AG04449 (cell line): ENCODE data around the gene MARK2.

Experiments
- CTCF ChIA-PET: fragments of 350-600 bp; formaldehyde crosslinking; extraction: SDS; loops from one replicate; lab custom pipeline; 2021; ENCODE audit warnings: antibody characterized with exemption; lab: Yijun Ruan, JAX
- POLR2A ChIA-PET: fragments of 400-600, 350-600 bp; formaldehyde crosslinking; extraction: SDS; loops from one replicate; lab custom pipeline; 2020; ENCODE audit warnings: antibody characterized with exemption, inconsistent platforms; lab: Yijun Ruan, JAX
- DNase-seq: peaks from one replicate; pipeline ENCODE4 v3.0.0-alpha.2; 2010; ENCODE audit warnings: low read depth, low spot score
- H3K4me3 ChIP-seq: 2 replicates; pipeline ENCODE4 v1.5.1; 2011; ENCODE audit warnings: low read depth, mild to moderate bottlenecking, control low read depth, low read length
- TF ChIP-seq, protein P1 (sequence below): IDR thresholded peaks from one replicate; pipeline ENCODE4 v1.5.1; 2011; ENCODE audit warnings: mild to moderate bottlenecking, moderate library complexity, low read length, control low read depth, inconsistent platforms; ENCODE audit not compliant: insufficient read depth; ENCODE audit errors: missing control alignments

MARK2 gene

DNA sequence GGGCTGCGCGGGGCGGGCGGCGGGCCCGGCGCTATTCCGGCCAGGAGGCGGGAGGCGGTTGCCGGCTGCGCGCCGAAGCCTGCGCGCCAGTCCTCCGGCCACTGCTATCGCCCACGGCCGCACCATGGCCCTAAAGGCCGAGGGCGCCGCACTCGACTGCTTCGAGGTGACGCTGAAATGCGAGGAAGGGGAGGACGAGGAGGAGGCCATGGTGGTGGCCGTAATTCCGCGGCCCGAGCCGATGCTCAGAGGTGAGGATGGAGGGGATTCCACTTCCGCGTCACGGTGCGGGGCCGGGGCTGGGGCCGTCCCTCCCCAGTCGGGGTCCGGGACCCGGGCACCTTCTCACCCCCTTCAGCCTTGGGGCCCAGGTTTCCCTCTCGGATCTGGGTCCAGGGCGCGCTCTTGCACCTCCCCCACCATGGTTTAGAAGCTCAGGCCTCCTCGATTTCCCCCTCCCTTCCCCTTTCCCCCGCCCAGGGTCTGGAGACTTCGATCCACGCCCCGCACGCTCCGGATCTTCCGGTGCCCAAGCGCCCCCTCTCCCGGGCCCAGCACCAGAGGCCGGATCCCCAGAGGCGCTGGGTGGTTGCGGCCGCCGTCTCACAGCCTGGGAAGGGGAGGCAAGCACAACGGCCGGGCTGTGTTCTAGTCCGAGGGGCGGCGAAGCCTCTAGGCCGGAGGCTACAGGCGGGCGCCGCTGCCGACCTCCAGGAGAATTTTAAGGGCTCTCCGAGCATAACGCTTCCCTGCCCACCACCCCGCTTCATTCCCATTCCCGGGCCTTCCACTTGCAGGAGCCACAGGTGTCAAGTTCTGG is 25.1 kb upstream of the MARK2 start:
- TF ChIP-seq, protein P1, sequence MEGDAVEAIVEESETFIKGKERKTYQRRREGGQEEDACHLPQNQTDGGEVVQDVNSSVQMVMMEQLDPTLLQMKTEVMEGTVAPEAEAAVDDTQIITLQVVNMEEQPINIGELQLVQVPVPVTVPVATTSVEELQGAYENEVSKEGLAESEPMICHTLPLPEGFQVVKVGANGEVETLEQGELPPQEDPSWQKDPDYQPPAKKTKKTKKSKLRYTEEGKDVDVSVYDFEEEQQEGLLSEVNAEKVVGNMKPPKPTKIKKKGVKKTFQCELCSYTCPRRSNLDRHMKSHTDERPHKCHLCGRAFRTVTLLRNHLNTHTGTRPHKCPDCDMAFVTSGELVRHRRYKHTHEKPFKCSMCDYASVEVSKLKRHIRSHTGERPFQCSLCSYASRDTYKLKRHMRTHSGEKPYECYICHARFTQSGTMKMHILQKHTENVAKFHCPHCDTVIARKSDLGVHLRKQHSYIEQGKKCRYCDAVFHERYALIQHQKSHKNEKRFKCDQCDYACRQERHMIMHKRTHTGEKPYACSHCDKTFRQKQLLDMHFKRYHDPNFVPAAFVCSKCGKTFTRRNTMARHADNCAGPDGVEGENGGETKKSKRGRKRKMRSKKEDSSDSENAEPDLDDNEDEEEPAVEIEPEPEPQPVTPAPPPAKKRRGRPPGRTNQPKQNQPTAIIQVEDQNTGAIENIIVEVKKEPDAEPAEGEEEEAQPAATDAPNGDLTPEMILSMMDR, result no peak
- CTCF ChIA-PET, result interaction anchor here (0.7 to 1.4 kb wide), 2 partner anchors 16 to 132 kb away, joined by 3 read pairs; no protein-coding TSS in a partner anchor
- H3K4me3 ChIP-seq, result peak overlapping the region; percentile 95
- DNase-seq, result no peak
- POLR2A ChIA-PET, result interaction anchor here (0.7 kb wide), 1 partner anchor 11 kb away, joined by 3 read pairs; no protein-coding TSS in a partner anchor

DNA sequence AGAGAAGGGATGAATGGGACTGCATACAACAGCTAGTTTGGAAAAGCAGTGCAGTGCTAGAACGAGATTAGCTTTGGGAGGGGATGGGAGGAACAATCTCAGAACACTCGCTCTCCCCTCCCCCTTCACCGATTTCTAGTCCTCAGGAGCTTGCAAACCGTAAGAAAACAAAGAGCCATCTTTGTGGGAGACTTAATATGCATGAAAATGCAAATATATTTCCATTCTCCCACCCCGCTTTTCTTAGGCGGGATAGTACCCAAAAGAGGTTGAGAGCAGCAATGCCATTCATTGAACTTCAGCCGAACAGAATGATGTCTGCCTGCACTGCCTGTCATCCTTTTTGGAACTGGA is 24.6 kb upstream of the MARK2 start:
- CTCF ChIA-PET, result interaction anchor here (0.7 to 1.4 kb wide), 2 partner anchors 16 to 131 kb away, joined by 3 read pairs; no protein-coding TSS in a partner anchor
- TF ChIP-seq, protein P1, result no peak

DNA sequence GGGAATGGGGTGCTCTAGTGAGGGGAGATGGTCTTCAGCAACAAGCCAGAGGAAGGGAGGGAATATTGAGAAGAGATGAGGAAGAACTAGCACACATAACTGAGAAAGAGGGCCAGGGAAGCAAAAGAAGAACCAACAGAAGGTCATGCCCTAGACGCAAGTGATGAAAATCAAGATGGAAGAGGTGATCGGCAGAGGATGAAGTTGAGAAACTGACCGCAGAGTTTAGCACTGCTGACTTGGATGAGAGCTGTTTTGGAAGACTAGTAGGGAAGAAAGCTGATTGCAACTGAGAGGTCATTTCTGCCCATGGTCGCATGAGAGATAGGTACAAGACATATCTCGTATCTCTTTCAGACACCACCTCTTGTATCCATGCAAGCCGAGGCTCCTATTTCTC is 22.7 kb upstream of the MARK2 start:
- POLR2A ChIA-PET, result no interaction called here
- H3K4me3 ChIP-seq, result no peak overlapping the region
- CTCF ChIA-PET, result interaction anchor here (1.5 to 4.4 kb wide), 2 partner anchors 21 to 130 kb away, joined by 7 to 37 read pairs; partner anchors contain the start of gene MARK2
- no peak for DNase-seq
- TF ChIP-seq, protein P1, result no peak

More for the DNA sequence above, 24.6 kb upstream of the MARK2 start:
- no peak for DNase-seq
- H3K4me3 ChIP-seq, result peak overlapping the region; percentile 95
- POLR2A ChIA-PET, result interaction anchor here (0.7 kb wide), 1 partner anchor 11 kb away, joined by 3 read pairs; no protein-coding TSS in a partner anchor

DNA sequence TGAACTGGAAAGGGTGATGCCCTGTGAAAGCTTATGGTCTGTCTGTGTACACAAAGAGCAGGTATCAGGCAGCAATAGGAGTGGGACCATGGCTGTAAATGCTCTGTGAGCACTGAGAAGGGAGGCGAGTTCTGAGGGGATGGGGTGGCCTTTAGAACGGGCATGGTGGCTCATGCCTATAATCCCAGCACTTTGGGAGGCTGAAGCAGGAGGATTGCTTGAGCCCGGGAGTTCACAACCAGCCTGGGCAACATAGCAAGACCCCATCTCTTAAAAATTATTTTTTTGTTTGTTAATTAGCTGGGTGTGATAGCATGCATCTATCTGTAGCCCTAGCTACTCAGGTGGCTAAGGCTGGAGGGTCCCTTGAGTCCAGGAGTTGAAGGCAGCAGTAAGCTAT is 22.2 kb upstream of the MARK2 start:
- no peak overlapping the region for H3K4me3 ChIP-seq
- CTCF ChIA-PET, result interaction anchor here (1.6 to 4.4 kb wide), 2 partner anchors 18 to 20 kb away, joined by 6 to 37 read pairs; partner anchors contain the start of gene MARK2
- POLR2A ChIA-PET, result no interaction called here
- no peak for DNase-seq
- TF ChIP-seq, protein P1, result no peak

DNA sequence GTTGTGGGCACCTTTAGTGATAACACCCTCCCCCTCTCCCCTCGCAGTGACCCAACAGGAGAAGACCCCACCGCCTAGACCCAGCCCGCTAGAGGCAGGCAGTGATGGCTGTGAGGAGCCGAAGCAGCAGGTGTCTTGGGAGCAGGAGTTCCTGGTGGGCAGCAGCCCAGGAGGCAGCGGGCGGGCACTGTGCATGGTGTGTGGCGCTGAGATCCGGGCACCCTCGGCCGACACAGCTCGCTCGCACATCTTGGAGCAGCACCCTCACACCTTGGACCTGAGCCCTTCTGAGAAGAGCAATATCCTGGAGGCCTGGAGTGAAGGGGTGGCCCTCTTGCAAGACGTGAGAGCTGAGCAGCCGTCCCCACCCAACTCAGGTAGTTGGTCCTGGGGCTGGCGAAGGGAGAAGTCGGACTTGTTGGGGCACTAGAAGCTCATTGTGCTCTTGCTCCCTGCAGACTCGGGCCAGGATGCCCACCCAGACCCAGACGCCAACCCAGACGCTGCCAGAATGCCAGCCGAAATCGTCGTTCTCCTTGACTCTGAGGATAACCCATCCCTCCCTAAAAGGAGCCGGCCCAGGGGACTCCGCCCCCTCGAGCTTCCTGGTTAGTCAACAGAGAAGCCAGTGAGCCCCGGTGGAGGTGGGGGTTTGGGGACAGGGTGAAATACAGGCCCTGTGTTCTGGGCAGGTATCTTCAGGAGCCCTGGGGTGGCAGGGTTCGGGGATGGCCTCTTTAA is 21.0 kb upstream of the MARK2 start:
- no peak overlapping the region for H3K4me3 ChIP-seq
- DNase-seq, result no peak
- ChIA-PET CTCF (interaction anchor here (1.6 to 4.4 kb wide), 2 partner anchors 16 to 19 kb away, joined by 6 to 37 read pairs; partner anchors contain the start of gene MARK2), POLR2A (interaction anchor here (0.6 kb wide), 1 partner anchor 43 kb away, joined by 3 read pairs; no protein-coding TSS in a partner anchor)
- TF ChIP-seq, protein P1, result no peak
